ENCODE measurements around the gene SOWAHA. TPM values are rescaled to one million over a fixed set of nuclear protein-coding genes. Genes with fewer than 3 reads are reported as not detected.
A peak's percentile ranks its signal among the peaks of the same experiment; 100 is the strongest.

SOWAHA gene
- total and polyA plus RNA-seq, 10 of the 15 experiments (the other 5 are each of a cell fraction or from before 2014, with no cell fraction given) = 0.02 to 0.37 (median 0.05) TPM; not detected in 4

- TF ChIP-seq, protein P1, sequence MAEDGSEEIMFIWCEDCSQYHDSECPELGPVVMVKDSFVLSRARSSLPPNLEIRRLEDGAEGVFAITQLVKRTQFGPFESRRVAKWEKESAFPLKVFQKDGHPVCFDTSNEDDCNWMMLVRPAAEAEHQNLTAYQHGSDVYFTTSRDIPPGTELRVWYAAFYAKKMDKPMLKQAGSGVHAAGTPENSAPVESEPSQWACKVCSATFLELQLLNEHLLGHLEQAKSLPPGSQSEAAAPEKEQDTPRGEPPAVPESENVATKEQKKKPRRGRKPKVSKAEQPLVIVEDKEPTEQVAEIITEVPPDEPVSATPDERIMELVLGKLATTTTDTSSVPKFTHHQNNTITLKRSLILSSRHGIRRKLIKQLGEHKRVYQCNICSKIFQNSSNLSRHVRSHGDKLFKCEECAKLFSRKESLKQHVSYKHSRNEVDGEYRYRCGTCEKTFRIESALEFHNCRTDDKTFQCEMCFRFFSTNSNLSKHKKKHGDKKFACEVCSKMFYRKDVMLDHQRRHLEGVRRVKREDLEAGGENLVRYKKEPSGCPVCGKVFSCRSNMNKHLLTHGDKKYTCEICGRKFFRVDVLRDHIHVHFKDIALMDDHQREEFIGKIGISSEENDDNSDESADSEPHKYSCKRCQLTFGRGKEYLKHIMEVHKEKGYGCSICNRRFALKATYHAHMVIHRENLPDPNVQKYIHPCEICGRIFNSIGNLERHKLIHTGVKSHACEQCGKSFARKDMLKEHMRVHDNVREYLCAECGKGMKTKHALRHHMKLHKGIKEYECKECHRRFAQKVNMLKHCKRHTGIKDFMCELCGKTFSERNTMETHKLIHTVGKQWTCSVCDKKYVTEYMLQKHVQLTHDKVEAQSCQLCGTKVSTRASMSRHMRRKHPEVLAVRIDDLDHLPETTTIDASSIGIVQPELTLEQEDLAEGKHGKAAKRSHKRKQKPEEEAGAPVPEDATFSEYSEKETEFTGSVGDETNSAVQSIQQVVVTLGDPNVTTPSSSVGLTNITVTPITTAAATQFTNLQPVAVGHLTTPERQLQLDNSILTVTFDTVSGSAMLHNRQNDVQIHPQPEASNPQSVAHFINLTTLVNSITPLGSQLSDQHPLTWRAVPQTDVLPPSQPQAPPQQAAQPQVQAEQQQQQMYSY (CRISPR knock-in tag; IDR thresholded peaks at IDR 0.05) = no peak
- TF ChIP-seq NR2F1 (conservative IDR thresholded peaks at IDR 0.05) = peak; percentile 29; the same call in 1 of the 2 replicates
These were observed 36.2 kb upstream of the SOWAHA start (continued) for GRCh38 chr5:132776938-132777208.

DNA sequence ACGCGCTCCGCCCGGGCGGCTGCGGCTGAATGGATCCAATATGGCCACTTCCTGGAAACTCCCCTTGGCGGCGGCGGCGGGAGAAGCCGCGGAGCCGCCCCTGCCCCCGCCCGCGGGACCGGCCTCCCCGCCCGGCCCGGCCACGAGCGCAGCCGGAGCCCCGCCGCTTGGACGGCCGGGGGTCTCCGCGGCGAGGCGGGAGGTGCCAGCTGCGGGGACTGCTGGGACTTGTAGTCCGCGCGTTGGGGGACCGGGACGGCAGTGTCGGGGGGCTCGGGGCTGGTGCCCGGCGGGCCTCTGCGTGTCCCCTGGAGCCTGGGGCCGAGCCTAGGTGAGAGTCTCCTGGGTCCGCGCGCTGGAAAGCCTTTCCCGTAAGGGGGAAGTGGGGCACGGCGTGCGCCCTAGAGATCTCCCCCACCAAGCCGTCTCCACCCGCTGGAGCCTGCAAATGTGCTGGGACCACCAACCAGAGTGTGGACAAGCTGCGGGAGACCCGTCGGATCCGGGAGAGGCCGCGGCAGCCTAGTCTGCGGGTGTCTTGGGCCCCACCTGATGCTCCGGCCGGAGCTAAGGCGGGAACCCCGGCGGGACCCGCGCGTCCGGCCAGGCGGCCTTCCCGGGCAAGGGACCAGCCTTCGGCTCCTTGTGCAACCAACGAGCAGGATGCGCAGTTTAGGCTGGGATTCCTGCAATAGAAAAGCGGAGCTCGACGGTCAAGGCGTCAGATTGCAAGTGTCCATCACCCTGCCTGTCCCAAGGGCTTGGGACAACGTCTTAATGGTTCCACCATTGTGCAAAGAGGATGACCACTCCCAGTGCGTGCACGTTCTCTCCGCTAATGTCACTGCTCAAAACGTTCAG lies 35.7 kb upstream of the SOWAHA start, which contains the start of gene SEPTIN8:
Gene SEPTIN8 (minus strand): TSS at position 31 of the 861 bp plus-strand sequence. CDS start 102 bp downstream, outside the sequence.
- H3K79me2 ChIP-seq (ENCODE audit: control insufficient read depth, insufficient read depth, low read length) = peaks cover 9% of the 10 kb centered on the region
- peak within 1 kb of the TSS; percentile 81 for H3K9ac ChIP-seq (ENCODE audit: control insufficient read depth, insufficient read depth, low read length)
- H3K9me3 ChIP-seq (replicated peaks; ENCODE audit: control insufficient read depth, insufficient read depth, low read length) = no peaks in the 10 kb centered on the region
- SMC1A ChIA-PET (ENCODE audit: uncharacterized antibody, unreplicated experiment) = interaction anchor here (0.9 to 7.5 kb wide), 8 partner anchors 17 to 89 kb away, joined by 3 to 88 read pairs (median 5); partner anchors contain the start of gene CCNI2
- no peaks in the 10 kb centered on the region for H3K36me3 ChIP-seq (ENCODE audit: control insufficient read depth in 2 of 2, insufficient read depth in 2 of 2, low read length in 1 of 2)
- intact Hi-C loops (cut with micrococcal nuclease; ENCODE audit: unreplicated experiment) (no loop called here), in situ Hi-C loops (cut with MboI) (no loop called here)
- 16% methylated on average over 52 of the region's 82 CpGs for WGBS (ENCODE audit: insufficient coverage, insufficient replicate concordance, low lambda C conversion rate, missing lambda C conversion rate)
- H3K4me2 ChIP-seq (ENCODE audit: control insufficient read depth, insufficient read depth) = peak within 1 kb of the TSS; percentile 90
- RAD21 ChIA-PET (ENCODE audit: unreplicated experiment) = interaction anchor here (0.6 to 2.5 kb wide), 9 partner anchors 14 to 275 kb away, joined by 3 to 9 read pairs (median 4); partner anchors contain the start of genes CCNI2, HSPA4 and KIF3A
- peak within 1 kb of the TSS; percentile 83 for H3K4me3 ChIP-seq
- H3K27me3 ChIP-seq (replicated peaks in 1 of 2; ENCODE audit: control insufficient read depth in 2 of 2, insufficient read depth in 2 of 2, low read length in 1 of 2) = no peaks in the 10 kb centered on the region
- BruUV-seq (replicated peaks) = no TSS peak
- ATAC-seq (peak; percentile 74), DNase-seq (ENCODE audit: low read depth, low spot score) (no peak), FAIRE-seq (peak; percentile 18)
- POLR2A ChIA-PET = interaction anchor here (0.6 to 7.2 kb wide), 11 partner anchors 12 to 114 kb away, joined by 3 to 56 read pairs (median 5); partner anchors contain the start of genes CCNI2 and KIF3A
- H3K27ac ChIP-seq (ENCODE audit: control insufficient read depth, insufficient read depth) = peak within 1 kb of the TSS; percentile 50
- peak within 1 kb of the TSS; percentile 97 for H2AFZ ChIP-seq (ENCODE audit: control insufficient read depth, low read depth, low read length)
- CTCF ChIA-PET = interaction anchor here (0.9 to 1.7 kb wide), 6 partner anchors 22 to 75 kb away, joined by 3 to 7 read pairs (median 3); no protein-coding TSS in a partner anchor
- no peaks in the 10 kb centered on the region for H4K20me1 ChIP-seq (ENCODE audit: control insufficient read depth, insufficient read depth)
- peaks cover 7% of the 10 kb centered on the region for H3K4me1 ChIP-seq (ENCODE audit: control insufficient read depth, insufficient read depth, low read length)
- 0 out of 2 replicates have a peak, but pooled peaks have one; percentile 41 for TF ChIP-seq TCF3 (IDR thresholded peaks at IDR 0.05; ENCODE audit: borderline replicate concordance, insufficient read depth, low read depth, low read length)
- TF ChIP-seq SPI1 (IDR thresholded peaks at IDR 0.05; ENCODE audit: borderline replicate concordance, insufficient read depth, low read depth, low read length) = peak; percentile 5; the same call in 1 of the 2 replicates
- TF ChIP-seq HSF1 (IDR thresholded peaks at IDR 0.05; ENCODE audit: low read depth, low read length) = no peak
- peak; percentile 73 for TF ChIP-seq HCFC1 (IDR thresholded peaks at IDR 0.05; ENCODE audit: low read length)
- no peak for TF ChIP-seq ATF7 (IDR thresholded peaks at IDR 0.05; ENCODE audit: low read depth)
- TF ChIP-seq SKIL (IDR thresholded peaks at IDR 0.05; ENCODE audit: low read depth, poor library complexity, severe bottlenecking) = no peak
- peak; percentile 67 for TF ChIP-seq SIX5 (IDR thresholded peaks at IDR 0.05; ENCODE audit: low read depth, low read length, severe bottlenecking)
- 0 out of 2 replicates have a peak, but pooled peaks have one; percentile 10 for TF ChIP-seq NKRF (conservative IDR thresholded peaks at IDR 0.05)

All from GM12878 (cell line).